Activated T-helper 1 cell treated with Interleukin-2 at 50 U/mL for 16 hours (primary cell): Measurements from ENCODE around the gene TRAF2.
A peak's percentile ranks its signal among the peaks of the same experiment; 100 is the strongest.
"Not testable (repeated sequence)": the region's sequence is repeated elsewhere in the genome, so short reads cannot be mapped to it uniquely, and the experiment has no call there.

Source experiments
- DNase-seq: peaks from one replicate; pipeline ENCODE4 v3.0.0-alpha.2; 2020; ENCODE audit warnings: low read depth

TRAF2 gene

GRCh38 chr9:136885950-136886578 is at the start of gene TRAF2:
TSS of gene TRAF2 (plus strand) at chr9:136886516. CDS start at chr9:136898741, 12,225 bp downstream.
- DNase-seq, result peak; percentile 97

- no peak for DNase-seq
Observed at GRCh38 chr9:136837146-136837855, 49.0 kb upstream of the TRAF2 start.

DNA sequence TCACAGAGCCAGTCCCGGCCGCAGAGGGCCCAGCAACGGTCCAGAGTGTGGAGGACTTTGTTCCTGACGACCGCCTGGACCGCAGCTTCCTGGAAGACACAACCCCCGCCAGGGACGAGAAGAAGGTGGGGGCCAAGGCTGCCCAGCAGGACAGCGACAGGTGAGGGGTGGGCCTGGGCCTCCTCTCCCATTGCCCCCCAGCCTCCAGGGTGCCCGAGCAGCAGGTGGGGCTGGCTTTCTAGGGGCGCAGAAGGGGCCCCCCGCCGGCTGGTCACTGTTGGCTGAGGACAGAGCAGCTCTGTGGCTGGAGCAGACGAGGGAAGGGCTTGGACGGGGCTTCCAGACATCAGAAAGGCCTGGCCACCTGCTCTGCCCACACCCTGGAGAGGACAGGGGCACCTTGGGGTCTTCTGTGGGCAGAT is 48.4 kb upstream of the TRAF2 start:
- not testable (repeated sequence) for DNase-seq

DNA sequence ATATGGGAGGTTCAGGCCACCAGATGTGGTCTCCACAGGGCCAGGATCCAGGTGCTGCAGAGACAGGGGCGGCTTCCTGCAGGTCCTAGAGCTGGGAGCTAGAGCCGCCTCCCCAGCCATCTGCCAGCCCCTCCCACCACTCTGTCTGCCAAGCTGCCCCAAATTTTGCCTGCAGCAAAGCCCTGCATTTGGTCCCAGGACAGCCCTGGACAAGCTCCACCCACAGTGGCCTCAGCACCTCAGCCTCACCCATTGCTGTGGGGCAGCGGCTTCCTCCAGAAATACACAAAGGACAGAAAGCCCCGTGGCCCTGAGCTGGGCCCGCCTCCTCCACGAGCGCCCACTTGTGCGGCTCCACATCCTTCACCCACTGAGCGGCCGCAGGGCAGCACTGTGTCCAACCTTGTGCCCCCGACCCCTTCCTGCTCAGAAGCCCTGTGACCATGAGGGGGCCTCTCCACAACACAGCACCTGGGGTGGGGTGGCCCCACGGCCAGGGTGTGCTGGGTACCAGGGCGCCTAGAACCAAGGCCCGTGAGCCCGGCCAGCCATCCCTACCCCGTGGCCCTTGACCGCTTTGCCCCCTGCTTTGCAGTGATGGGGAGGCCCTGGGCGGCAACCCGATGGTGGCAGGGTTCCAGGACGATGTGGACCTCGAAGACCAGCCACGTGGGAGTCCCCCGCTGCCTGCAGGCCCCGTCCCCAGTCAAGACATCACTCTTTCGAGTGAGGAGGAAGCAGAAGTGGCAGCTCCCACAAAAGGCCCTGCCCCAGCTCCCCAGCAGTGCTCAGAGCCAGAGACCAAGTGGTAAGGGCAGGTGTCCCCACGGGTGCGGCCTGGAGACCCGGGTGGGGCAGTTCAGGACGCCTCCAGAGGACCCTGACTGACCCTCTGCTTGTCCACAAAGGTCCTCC is 47.7 kb upstream of the TRAF2 start:
- DNase-seq, result no peak

GRCh38 chr9:136839229-136840139 is 46.8 kb upstream of the TRAF2 start:
- no peak for DNase-seq

GRCh38 chr9:136840140-136840876 is 46.0 kb upstream of the TRAF2 start:
- no peak for DNase-seq

DNA sequence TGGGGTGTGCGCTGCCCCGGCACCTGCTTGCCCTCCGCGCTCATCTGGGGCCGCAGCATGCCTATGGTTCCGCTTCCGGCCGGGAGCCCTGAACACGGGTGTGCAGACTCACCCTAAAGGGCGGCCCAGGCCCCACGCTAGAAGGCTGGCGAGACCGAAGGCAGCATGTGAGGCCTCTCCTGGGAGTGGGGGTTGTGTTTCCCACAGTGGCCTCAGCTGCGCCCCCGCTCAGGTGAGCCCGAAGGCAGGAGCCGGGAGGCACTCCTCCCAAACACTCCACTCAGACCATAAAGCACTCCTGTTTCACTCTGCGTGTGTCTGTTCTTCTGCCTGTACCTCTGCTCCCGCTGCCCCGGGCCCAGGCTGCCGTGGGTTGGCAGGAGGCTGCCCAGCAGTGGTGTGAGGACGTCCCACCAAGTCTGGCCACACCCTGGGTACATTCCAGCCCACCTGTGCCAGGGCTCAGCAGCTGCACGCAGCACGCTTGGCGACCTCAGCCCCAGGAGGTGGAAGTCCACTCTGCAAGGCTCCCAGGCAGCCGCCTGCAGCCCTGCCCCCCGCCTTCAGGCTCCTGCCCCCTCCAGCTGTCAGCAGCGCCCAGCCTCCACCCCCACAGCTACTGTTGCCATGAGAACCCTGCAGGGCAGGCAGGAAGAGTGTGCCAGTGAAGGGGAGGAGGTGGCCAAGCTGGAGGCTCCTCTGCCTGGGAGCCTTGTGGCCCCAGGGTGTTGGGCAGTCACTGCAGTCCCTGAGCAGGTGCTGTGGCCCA is 45.3 kb upstream of the TRAF2 start:
- no peak for DNase-seq

- not testable (repeated sequence) for DNase-seq
Observed at GRCh38 chr9:136841646-136842379, 44.5 kb upstream of the TRAF2 start.

DNA sequence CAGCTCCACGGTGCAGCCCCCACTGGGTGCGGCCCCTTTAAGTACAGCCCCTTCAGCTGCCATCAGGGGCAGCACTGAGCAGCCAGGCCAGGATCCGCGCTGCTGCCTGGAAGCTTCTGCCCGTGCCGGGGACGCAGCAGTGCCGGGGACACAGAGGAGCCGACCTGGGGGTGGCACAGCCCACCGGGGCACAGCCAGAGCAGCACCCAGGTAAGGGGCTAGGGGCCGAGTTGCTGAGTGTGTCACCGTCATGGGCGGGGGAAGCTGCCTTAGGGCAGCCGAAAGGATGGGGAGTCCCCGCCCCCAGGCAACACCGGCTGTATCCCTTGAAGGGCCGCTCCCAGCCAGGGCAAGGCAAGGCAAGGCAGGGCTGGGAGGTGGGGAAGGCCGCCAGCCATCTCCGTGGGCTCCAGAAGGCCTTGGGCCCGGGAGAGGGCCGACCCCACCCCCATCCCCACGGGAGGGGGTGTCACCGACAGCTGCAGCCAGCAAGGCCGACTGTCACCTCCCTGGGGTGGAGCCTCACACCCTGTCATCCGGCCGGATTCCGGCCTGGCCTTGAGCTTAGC is 43.9 kb upstream of the TRAF2 start, which contains the start of gene AJM1:
Gene AJM1, plus strand, starts transcription at position 99 of the 569 bp plus-strand sequence. CDS start 1,937 bp downstream, outside the sequence.
- peak; percentile 64 for DNase-seq

DNA sequence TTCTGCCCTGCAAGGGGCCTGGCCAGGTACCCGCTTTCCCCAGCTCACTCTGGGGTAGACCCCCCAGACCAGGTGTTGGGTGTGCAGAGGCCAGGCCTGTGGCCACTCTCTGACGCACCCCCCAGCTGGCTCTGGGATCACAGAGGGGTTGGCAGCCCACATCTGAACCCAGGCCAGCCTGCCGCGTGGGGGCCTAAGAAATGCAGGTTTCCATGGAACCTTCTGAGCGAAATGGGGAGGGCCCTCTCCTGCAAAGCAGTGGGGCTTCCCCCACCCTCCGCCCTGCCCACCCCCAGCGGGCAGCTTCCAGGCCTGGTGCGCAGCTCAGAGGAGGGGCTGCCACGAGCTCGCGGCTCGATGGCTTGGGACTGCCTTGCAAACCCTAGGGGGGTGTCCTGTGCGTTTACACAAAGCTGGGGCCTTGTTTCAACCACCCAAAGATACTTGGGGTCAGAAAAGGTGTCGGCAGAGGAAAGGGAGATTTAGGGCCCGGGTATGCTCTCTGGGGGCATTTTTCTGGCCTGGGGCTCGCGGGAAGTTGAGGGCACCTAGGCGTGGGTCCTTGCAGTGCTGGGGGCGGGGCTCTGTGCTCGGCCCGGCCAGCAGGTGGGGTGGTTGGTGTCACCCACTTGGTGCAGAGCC is 43.0 kb upstream of the TRAF2 start:
- DNase-seq, result not testable (repeated sequence)

DNA sequence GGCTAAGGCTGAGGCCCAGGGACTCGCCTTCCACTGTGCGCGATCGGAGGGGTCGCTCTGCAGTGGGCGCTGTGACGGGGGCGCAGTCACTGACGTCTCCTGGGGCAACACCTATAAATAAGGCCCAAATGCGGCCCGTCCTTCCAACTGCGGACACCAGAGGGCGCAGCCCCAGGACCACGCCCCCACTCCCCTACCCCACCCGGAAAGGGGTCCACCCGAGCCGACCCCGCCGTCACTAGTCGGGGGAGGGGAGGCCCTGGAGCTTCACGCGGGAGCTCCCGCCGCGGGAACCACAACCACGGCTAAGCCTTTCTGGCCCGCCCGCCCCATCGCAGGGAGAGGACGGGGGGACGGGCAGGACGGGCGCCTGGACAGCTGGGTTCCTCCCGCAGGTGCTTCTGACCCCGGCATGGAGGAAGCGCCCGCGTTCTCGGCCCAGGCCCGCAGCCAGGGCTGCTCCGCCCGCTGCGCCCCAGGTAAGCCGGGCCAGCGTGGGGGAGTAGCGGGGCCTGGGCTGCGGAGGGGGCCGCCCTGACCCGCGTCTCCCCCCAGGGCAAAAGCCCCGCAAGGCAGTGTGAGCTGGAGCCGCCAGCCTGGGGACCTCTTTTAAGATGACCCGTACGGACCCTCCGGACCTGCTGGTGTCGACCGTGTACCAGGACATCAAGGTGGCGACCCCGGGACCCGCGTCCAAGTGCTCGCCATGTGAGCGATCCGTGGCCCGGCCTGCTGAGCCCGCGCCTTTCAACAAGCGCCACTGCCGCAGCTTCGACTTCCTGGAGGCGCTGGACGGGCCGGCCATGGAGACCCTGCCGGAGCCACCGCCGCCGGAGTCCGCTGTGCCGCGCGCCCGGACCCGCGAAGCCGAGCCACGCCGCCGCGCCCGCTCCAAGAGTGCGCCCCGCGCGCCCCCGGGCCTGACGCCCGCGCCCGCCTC is 42.2 kb upstream of the TRAF2 start:
- not testable (repeated sequence) for DNase-seq

DNA sequence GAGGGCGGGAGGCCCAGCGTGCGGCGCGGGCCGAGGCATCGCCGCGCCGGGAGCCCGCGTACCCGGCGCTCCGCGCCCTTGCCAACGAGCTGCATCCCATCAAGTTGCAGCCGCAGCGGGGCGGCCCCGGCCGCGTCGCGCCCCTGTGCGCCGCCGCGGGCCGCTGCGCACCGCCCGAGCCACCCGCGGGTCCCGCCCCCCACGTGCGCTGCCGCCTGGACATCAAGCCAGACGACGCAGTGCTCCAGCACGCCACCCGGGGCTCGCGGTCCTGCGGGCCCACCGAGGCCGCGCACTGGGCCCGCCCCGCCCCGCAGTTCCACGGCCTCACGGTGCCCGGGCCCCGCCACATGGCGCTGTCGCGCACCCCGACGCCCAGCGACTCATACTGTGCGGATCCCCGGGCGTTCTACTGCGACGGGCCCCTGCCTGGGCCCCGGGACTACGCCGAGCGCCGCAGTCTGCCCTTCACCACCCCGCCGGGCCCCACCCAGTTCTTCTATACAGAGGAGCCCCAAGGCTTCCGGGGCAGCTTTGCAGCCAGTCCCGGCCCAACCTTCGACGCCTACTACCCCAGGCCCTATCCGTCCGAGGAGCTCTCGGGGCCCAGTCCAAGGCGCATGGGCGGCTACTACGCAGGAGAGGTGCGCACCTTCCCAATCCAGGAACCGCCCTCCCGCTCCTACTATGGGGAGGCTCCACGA is 41.4 kb upstream of the TRAF2 start:
- DNase-seq, result no peak

GRCh38 chr9:136845465-136846260 is 40.7 kb upstream of the TRAF2 start:
- DNase-seq, result no peak

- DNase-seq, result no peak
Observed at GRCh38 chr9:136846376-136847087, 39.8 kb upstream of the TRAF2 start.
